RPMI7951 (cell line): ENCODE results near the gene DUS1L. TPM values are rescaled to one million over a fixed set of nuclear protein-coding genes. Genes with fewer than 3 reads are reported as not detected.
A peak's percentile ranks its signal among the peaks of the same experiment; 100 is the strongest.

Experiments used
- DNase-seq: peaks from one replicate; pipeline ENCODE4 v3.0.0-alpha.2; 2012; ENCODE audit warnings: low read depth
- total RNA-seq: library from RNA; depleted of rRNA; stranded (reverse); fragments of >200 nt; shearing (Covaris generic); gene quantifications from 2 replicates; pipeline ENCODE4 v1.2.3, GENCODE V29; 2014; rRNA removed

The DUS1L gene
- total RNA-seq, 1 experiment from 2014 or later: 34.0 TPM

- DNase-seq: peak; percentile 53
Observed at GRCh38 chr17:82012640-82013295, 52.8 kb downstream of the DUS1L start.

DNA sequence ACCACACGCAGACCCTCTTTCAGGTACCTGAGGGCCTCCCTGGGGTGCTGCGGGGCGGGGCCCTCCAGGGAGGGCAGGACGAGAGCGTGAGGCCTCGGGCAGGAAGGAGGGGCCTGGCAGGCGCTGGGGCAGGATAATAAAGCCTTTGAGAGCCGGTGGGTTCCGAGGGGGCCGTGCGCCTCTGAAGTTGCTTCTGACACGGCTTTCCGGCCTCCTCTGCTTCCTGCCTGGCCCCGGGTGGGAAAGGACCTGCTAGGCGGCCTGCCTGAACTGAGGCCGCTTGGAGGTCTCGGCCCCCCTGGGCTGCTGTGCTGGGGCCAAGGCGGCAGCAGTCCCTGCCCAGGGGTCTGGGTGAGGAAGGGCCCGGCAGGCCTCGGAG lies 53.4 kb downstream of the DUS1L start:
- DNase-seq: no peak

- DNase-seq: no peak
Observed at GRCh38 chr17:82011617-82012187, 53.9 kb downstream of the DUS1L start.

DNA sequence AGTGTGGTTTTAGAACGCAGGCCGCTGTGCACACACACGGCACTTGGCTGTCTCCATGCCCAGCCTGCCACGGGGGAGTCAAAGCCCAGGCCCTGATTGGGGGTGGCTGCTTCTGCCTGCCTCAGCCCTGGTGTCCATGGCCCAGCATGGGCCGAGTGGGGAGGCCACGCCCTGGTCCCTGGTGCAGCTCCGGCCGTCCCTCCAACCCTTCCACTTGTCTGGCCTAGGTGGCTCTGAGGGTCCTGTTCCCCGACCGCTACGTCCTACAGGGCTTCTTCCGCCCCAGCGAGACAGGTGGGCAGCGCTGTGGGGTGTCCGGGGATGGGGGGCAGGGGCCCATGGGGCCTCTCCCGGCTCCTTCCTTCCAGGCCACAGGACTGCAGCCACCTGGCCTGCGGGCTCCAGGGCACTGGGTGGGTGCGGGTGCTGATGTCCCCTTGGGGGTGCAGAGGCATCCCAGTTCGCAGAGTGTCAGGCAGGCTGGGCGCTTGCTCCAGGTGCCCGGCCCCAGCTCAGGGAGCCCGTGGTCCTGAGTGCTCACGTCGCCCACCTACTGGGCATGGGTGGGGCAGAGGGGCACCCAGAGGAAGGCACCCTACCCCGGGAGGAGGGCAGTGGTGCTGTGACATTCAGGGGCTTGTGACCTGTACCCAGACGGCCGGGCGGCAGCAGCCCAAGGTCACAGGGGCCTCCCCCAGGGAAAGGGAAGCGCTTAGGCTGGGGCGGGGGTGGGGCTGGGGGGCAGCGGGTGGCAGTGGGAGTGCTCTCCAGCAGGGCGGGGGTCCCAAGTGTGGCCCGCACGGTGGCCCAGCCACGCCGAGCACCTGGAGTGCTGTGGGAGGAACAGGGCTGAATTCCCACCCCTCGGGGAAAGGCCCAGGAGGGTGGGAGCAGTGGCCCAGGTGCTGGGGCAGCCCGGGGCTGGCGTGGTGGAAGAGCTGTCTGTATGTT lies 54.8 kb downstream of the DUS1L start:
- DNase-seq: no peak

- DNase-seq: no peak
Observed at GRCh38 chr17:82009413-82009812, 56.2 kb downstream of the DUS1L start.

DNA sequence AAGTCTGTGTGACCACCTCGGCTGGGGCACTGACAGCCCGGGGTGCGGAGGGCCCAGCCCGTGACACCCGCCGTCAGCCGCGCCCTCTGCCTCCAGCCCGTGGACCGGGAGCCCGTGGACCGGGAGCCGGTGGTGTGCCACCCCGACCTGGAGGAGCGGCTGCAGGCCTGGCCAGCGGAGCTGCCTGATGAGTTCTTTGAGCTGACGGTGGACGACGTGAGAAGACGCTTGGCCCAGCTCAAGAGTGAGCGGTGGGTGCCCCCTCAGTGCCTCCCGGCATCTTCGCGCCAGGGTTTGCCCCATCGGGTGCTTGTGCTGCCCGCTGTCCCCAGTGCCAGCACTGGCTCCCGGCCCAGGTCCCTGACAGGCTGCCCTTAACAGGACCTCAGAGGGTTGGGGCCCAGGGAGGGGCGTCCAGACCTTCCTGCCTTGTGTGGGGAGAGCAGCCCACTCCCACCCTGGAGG lies 56.6 kb downstream of the DUS1L start:
- no peak for DNase-seq

GRCh38 chr17:82008258-82008940 lies 57.2 kb downstream of the DUS1L start:
- DNase-seq: no peak

Other genes starting within 250 kb of the DUS1L start
- gene MCRIP1, start 232.5 kb downstream of the DUS1L start, total RNA-seq: 34.1 and 48.1 TPM in 2 replicates
- gene PPP1R27, start 230.8 kb downstream of the DUS1L start, total RNA-seq: not detected in 2 replicates
- gene P4HB, start 205.3 kb downstream of the DUS1L start, total RNA-seq: 666 and 757 TPM in 2 replicates
- gene ARHGDIA, start 194.5 kb downstream of the DUS1L start, total RNA-seq: 137 and 170 TPM in 2 replicates
- gene ALYREF, start 174.2 kb downstream of the DUS1L start, total RNA-seq: 159 and 274 TPM in 2 replicates
- gene ANAPC11, start 174.1 kb downstream of the DUS1L start, total RNA-seq: 241 and 342 TPM in 2 replicates
- gene NPB, start 163.6 kb downstream of the DUS1L start, total RNA-seq: 3.7 and 3.9 TPM in 2 replicates
- 39.7 and 45.7 TPM in 2 replicates for gene PCYT2, start 154.4 kb downstream of the DUS1L start, total RNA-seq
- gene SIRT7, start 147.6 kb downstream of the DUS1L start, total RNA-seq: 10.0 and 10.1 TPM in 2 replicates
- gene MAFG, start 138.1 kb downstream of the DUS1L start, total RNA-seq: 10.1 TPM in 2 replicates
- 36.4 and 53.4 TPM in 2 replicates for gene PYCR1, start 128.5 kb downstream of the DUS1L start, total RNA-seq
- gene MYADML2, start 118.6 kb downstream of the DUS1L start, total RNA-seq: not detected in 2 replicates
- gene NOTUM, start 104.6 kb downstream of the DUS1L start, total RNA-seq: 0.24 TPM in 1 of 2 replicates, not detected in the other
- 18.1 and 18.5 TPM in 2 replicates for gene ASPSCR1, start 88.2 kb downstream of the DUS1L start, total RNA-seq
- gene CENPX, start 42.9 kb downstream of the DUS1L start, total RNA-seq: 119 and 144 TPM in 2 replicates
- gene LRRC45, start 42.5 kb downstream of the DUS1L start, total RNA-seq: 8.1 and 17.6 TPM in 2 replicates
- gene RAC3, start 34.1 kb downstream of the DUS1L start, total RNA-seq: 10.7 and 13.1 TPM in 2 replicates
- gene DCXR, start 28.1 kb downstream of the DUS1L start, total RNA-seq: 82.2 and 86.2 TPM in 2 replicates
- gene RFNG, start 14.0 kb downstream of the DUS1L start, total RNA-seq: 12.9 and 14.3 TPM in 2 replicates
- 84.0 and 94.3 TPM in 2 replicates for gene GPS1, start 13.9 kb downstream of the DUS1L start, total RNA-seq
- gene FASN, start 32.4 kb upstream of the DUS1L start, total RNA-seq: 26.4 and 28.7 TPM in 2 replicates
- gene CCDC57, start 147.0 kb upstream of the DUS1L start, total RNA-seq: 3.7 and 5.0 TPM in 2 replicates
- gene SLC16A3, start 163.2 kb upstream of the DUS1L start, total RNA-seq: 104 and 207 TPM in 2 replicates
- 20.4 and 22.6 TPM in 2 replicates for gene CSNK1D, start 207.9 kb upstream of the DUS1L start, total RNA-seq